ENCODE measurements around the gene MDP1.

MDP1 gene

DNA sequence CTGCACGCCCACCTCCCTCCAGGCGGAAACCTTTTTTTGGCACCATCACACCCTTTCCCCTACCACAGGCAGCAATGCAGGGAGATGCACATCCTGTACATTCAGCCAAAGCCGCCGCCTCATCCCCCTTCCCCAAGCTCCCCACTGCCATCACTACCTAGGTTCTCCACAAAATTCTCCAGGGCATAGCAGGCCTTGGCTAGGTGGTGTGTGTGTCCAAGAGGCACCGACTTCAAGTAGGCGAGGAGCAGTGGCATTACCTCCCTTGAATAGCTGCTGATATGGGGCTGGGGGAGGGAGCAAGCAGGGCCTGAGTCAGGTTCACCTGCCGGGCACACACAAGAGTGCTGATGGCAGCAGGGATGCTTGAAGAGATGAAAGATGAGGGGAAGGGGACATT is 30.8 kb downstream of the MDP1 start:
- in situ Hi-C loops (cut with MboI; ENCODE audit: low pct_unique_long_range_greater_than_20kb, low sequenced_read_pairs, unreplicated experiment), result no loop called here
- TF ChIP-seq, protein P1, sequence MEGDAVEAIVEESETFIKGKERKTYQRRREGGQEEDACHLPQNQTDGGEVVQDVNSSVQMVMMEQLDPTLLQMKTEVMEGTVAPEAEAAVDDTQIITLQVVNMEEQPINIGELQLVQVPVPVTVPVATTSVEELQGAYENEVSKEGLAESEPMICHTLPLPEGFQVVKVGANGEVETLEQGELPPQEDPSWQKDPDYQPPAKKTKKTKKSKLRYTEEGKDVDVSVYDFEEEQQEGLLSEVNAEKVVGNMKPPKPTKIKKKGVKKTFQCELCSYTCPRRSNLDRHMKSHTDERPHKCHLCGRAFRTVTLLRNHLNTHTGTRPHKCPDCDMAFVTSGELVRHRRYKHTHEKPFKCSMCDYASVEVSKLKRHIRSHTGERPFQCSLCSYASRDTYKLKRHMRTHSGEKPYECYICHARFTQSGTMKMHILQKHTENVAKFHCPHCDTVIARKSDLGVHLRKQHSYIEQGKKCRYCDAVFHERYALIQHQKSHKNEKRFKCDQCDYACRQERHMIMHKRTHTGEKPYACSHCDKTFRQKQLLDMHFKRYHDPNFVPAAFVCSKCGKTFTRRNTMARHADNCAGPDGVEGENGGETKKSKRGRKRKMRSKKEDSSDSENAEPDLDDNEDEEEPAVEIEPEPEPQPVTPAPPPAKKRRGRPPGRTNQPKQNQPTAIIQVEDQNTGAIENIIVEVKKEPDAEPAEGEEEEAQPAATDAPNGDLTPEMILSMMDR (IDR thresholded peaks at IDR 0.05; ENCODE audit: extremely low read depth, insufficient read depth, missing control alignments), result no peak
- DNase-seq (ENCODE audit: low spot score), result no peak

GRCh38 chr14:24184104-24184970 is 31.5 kb downstream of the MDP1 start:
- TF ChIP-seq, protein P1 (IDR thresholded peaks at IDR 0.05; ENCODE audit: extremely low read depth, insufficient read depth, missing control alignments), result no peak
- in situ Hi-C loops (cut with MboI; ENCODE audit: low pct_unique_long_range_greater_than_20kb, low sequenced_read_pairs, unreplicated experiment), result no loop called here
- no peak for DNase-seq (ENCODE audit: low spot score)

GRCh38 chr14:24183014-24183481 is 32.8 kb downstream of the MDP1 start:
- in situ Hi-C loops (cut with MboI; ENCODE audit: low pct_unique_long_range_greater_than_20kb, low sequenced_read_pairs, unreplicated experiment), result no loop called here
- TF ChIP-seq, protein P1 (IDR thresholded peaks at IDR 0.05; ENCODE audit: extremely low read depth, insufficient read depth, missing control alignments), result no peak
- no peak for DNase-seq (ENCODE audit: low spot score)

DNA sequence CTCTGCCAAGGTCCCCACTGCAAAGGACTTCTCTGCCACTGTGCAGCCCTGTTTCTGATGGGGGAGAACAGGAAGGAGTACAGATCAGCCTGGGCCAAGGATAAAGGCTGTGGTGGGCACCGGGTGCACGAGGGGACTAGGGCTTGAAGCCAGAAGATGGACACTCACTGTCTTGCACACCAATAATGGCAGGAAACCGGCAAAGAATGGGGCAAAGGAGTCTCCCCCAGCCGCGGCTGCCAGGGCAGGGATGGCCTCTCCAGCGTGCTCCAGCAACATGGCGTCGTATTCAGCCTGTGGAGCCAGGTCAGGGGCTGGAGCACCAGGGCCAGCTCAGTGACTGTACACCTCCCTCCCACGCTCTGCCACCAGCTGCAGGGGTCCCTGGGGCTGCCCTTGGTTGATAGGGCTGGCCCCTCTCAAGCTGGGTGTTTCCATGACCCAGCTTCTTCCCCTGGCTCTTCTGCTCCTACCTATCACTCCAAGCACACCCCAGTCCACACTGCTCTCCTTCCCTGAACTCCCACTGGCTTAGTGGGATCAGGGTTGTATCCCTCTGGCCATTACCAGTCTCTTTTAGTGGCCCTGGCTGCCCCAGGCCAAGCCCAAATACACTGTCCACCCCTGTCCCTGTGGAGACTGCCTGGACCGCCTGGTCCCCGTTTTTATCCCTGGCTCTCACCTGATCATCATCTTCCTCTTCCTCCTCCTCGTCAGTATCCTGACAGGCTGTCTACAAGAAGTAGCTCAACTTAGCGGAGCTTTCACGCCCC is 33.6 kb downstream of the MDP1 start:
- TF ChIP-seq, protein P1 (IDR thresholded peaks at IDR 0.05; ENCODE audit: extremely low read depth, insufficient read depth, missing control alignments), result no peak
- no peak for DNase-seq (ENCODE audit: low spot score)
- in situ Hi-C loops (cut with MboI; ENCODE audit: low pct_unique_long_range_greater_than_20kb, low sequenced_read_pairs, unreplicated experiment), result no loop called here

- TF ChIP-seq, protein P1 (IDR thresholded peaks at IDR 0.05; ENCODE audit: extremely low read depth, insufficient read depth, missing control alignments), result no peak
- no peak for DNase-seq (ENCODE audit: low spot score)
- in situ Hi-C loops (cut with MboI; ENCODE audit: low pct_unique_long_range_greater_than_20kb, low sequenced_read_pairs, unreplicated experiment), result no loop called here
Measured at GRCh38 chr14:24181371-24182077, 34.3 kb downstream of the MDP1 start.
